SK-N-SH treated with all-trans-retinoic acid at 6 μM for 48 hours (cell line): ENCODE results near the gene AADAT.

Experiments
- ATAC-seq: fragments of 200-7000 bp; cut with Tn5 transposase; 3 replicates; pipeline ENCODE4 v1.9.1; 2020; ENCODE audit warnings: mild to moderate bottlenecking, moderate library complexity
- ARNTL ChIP-seq: fragments of 450-650 bp; formaldehyde crosslinking; IDR thresholded peaks from 2 replicates; pipeline ENCODE4 v1.5.0; 2020; ENCODE audit warnings: low read depth, mild to moderate bottlenecking, moderate library complexity, borderline replicate concordance
- BACH2 ChIP-seq: fragments of 250-450 bp; sonication (Bioruptor Pico); IDR thresholded peaks from 2 replicates; pipeline ENCODE4 v1.9.0; 2021; ENCODE audit warnings: mild to moderate bottlenecking, borderline replicate concordance
- CREB5 ChIP-seq: fragments of 250-450 bp; sonication (Bioruptor Pico); IDR thresholded peaks from 2 replicates; pipeline ENCODE4 v1.5.1; 2020; ENCODE audit warnings: low read depth, mild to moderate bottlenecking, moderate library complexity
- CSDC2 ChIP-seq: fragments of 250-450 bp; sonication (Bioruptor Pico); IDR thresholded peaks from 2 replicates; pipeline ENCODE4 v1.5.0; 2020; ENCODE audit warnings: mild to moderate bottlenecking, moderate library complexity
- CSRNP3 ChIP-seq: fragments of 250-450 bp; sonication (Bioruptor Pico); IDR thresholded peaks from 2 replicates; pipeline ENCODE4 v1.5.1; 2021; ENCODE audit warnings: mild to moderate bottlenecking, moderate library complexity
- ESRRG ChIP-seq: fragments of 250-450 bp; sonication (Bioruptor Pico); IDR thresholded peaks from 2 replicates; pipeline ENCODE4 v1.6.1; 2021; ENCODE audit warnings: mild to moderate bottlenecking
- GLIS3 ChIP-seq: fragments of 250-450 bp; sonication (Bioruptor Pico); IDR thresholded peaks from 2 replicates; pipeline ENCODE4 v1.5.0; 2020; ENCODE audit warnings: mild to moderate bottlenecking, moderate library complexity
- ISL1 ChIP-seq: fragments of 250-450 bp; sonication (Bioruptor Pico); IDR thresholded peaks from 2 replicates; pipeline ENCODE4 v2.1.2; 2022; ENCODE audit warnings: mild to moderate bottlenecking, moderate library complexity
- OSR1 ChIP-seq: fragments of 250-450 bp; sonication (Bioruptor Pico); IDR thresholded peaks from 2 replicates; pipeline ENCODE4 v1.8.0; 2022; ENCODE audit warnings: moderate library complexity, mild to moderate bottlenecking, inconsistent platforms
- PATZ1 ChIP-seq: fragments of 250-450 bp; sonication (Bioruptor Pico); IDR thresholded peaks from 2 replicates; pipeline ENCODE4 v1.8.0; 2020; ENCODE audit warnings: mild to moderate bottlenecking, moderate library complexity, borderline replicate concordance
- POU6F1 ChIP-seq: fragments of 250-450 bp; sonication (Bioruptor Pico); IDR thresholded peaks from 2 replicates; pipeline ENCODE4 v1.8.0; 2021; ENCODE audit warnings: low read depth, mild to moderate bottlenecking, moderate library complexity, borderline replicate concordance
- PPARA ChIP-seq: fragments of 250-450 bp; sonication (Bioruptor Pico); IDR thresholded peaks from 2 replicates; pipeline ENCODE4 v1.5.0; 2020; ENCODE audit warnings: mild to moderate bottlenecking, borderline replicate concordance
- RARB ChIP-seq: fragments of 250-450 bp; sonication (Bioruptor Pico); IDR thresholded peaks from 2 replicates; pipeline ENCODE4 v1.8.0; 2021; ENCODE audit warnings: mild to moderate bottlenecking, moderate library complexity
- SNAI2 ChIP-seq: fragments of 250-450 bp; sonication (Bioruptor Pico); IDR thresholded peaks from 2 replicates; pipeline ENCODE4 v1.5.0; 2020; ENCODE audit warnings: mild to moderate bottlenecking, moderate library complexity
- TCF4 ChIP-seq: fragments of 250-450 bp; sonication (Bioruptor Pico); IDR thresholded peaks from 2 replicates; pipeline ENCODE4 v1.8.0; 2021; ENCODE audit warnings: mild to moderate bottlenecking, moderate library complexity, borderline replicate concordance
- TOX ChIP-seq: fragments of 250-450 bp; sonication (Bioruptor Pico); IDR thresholded peaks from 2 replicates; pipeline ENCODE4 v1.8.0; 2021; ENCODE audit warnings: mild to moderate bottlenecking, moderate library complexity, borderline replicate concordance
- TSHZ2 ChIP-seq: fragments of 250-450 bp; sonication (Bioruptor Pico); IDR thresholded peaks from 2 replicates; pipeline ENCODE4 v1.5.0; 2020; ENCODE audit warnings: mild to moderate bottlenecking, moderate library complexity
- ZC3H10 ChIP-seq: fragments of 250-450 bp; sonication (Bioruptor Pico); IDR thresholded peaks from 2 replicates; pipeline ENCODE4 v1.5.1; 2021; ENCODE audit warnings: mild to moderate bottlenecking, moderate library complexity
- ZNF565 ChIP-seq: fragments of 450-650 bp; formaldehyde crosslinking; conservative IDR thresholded peaks from 2 replicates; pipeline ENCODE4 v1.5.0; 2020; ENCODE audit warnings: low read depth, mild to moderate bottlenecking, moderate library complexity
- ZNF8 ChIP-seq: fragments of 450-650 bp; formaldehyde crosslinking; IDR thresholded peaks from 2 replicates; pipeline ENCODE4 v1.5.0; 2020; ENCODE audit warnings: mild to moderate bottlenecking, moderate library complexity

AADAT gene

GRCh38 chr4:170038769-170039168 lies 51.0 kb downstream of the AADAT start:
- TF ChIP-seq ARNTL (CRISPR knock-in tag) (no peak), CSDC2 (CRISPR knock-in tag) (no peak), GLIS3 (CRISPR knock-in tag) (no peak), TCF4 (CRISPR knock-in tag) (no peak), RARB (CRISPR knock-in tag) (no peak), PATZ1 (CRISPR knock-in tag) (no peak), SNAI2 (CRISPR knock-in tag) (no peak)
- no peak for ATAC-seq

GRCh38 chr4:170038232-170038631 lies 51.5 kb downstream of the AADAT start:
- ATAC-seq: no peak
- TF ChIP-seq CSRNP3 (CRISPR knock-in tag) (no peak), ZC3H10 (CRISPR knock-in tag) (no peak), OSR1 (no peak), POU6F1 (CRISPR knock-in tag) (no peak), TSHZ2 (CRISPR knock-in tag) (no peak)

- no peak for ATAC-seq
- TF ChIP-seq TCF4 (CRISPR knock-in tag) (no peak), CREB5 (no peak), ZC3H10 (CRISPR knock-in tag) (no peak), CSRNP3 (CRISPR knock-in tag) (no peak), GLIS3 (CRISPR knock-in tag) (no peak), CSDC2 (CRISPR knock-in tag) (no peak), RARB (CRISPR knock-in tag) (no peak), PATZ1 (CRISPR knock-in tag) (no peak), ZNF565 (CRISPR knock-in tag) (no peak), PPARA (CRISPR knock-in tag) (no peak), TOX (CRISPR knock-in tag) (no peak), OSR1 (no peak), ZNF8 (CRISPR knock-in tag) (no peak), TSHZ2 (CRISPR knock-in tag) (no peak), BACH2 (CRISPR knock-in tag) (no peak), ESRRG (CRISPR knock-in tag) (no peak), SNAI2 (CRISPR knock-in tag) (no peak), ISL1 (CRISPR knock-in tag) (no peak)
These were observed 52.3 kb downstream of the AADAT start for GRCh38 chr4:170037481-170037880.
